Cardiac muscle cell (in vitro differentiated cells and primary cell): ENCODE data around the gene XKR7. TPM values are rescaled to one million over a fixed set of nuclear protein-coding genes. Genes with fewer than 3 reads are reported as not detected.
A peak's percentile ranks its signal among the peaks of the same experiment; 100 is the strongest.
"Not testable (repeated sequence)": the region's sequence is repeated elsewhere in the genome, so short reads cannot be mapped to it uniquely, and the experiment has no call there.

Experiments
- DNase-seq, 2 donors: peaks; one replicate each; pipeline versions ENCODE4 v3.0.0 to v3.0.0-alpha.2; 2010 to 2017; ENCODE audit warnings: low read depth in 1 of 2, low spot score in 1 of 2
- H3K27ac ChIP-seq: fragments of 200-600 bp; sonication (generic); 2 replicates; pipeline ENCODE4 v1.5.1; 2016
- H3K27me3 ChIP-seq: fragments of 200-600 bp; sonication (generic); 2 replicates; pipeline ENCODE4 v1.6.0; 2016; ENCODE audit warnings: control low read depth
- H3K36me3 ChIP-seq: fragments of 200-600 bp; sonication (generic); 2 replicates; pipeline ENCODE4 v1.5.1; 2016; ENCODE audit warnings: control low read depth
- H3K4me1 ChIP-seq: fragments of 200-600 bp; sonication (generic); 2 replicates; pipeline ENCODE4 v1.8.1; 2017; ENCODE audit warnings: low read depth, mild to moderate bottlenecking, mixed run types
- H3K4me3 ChIP-seq: fragments of 200-600 bp; sonication (generic); 2 replicates; pipeline ENCODE4 v1.5.1; 2016; ENCODE audit warnings: mild to moderate bottlenecking
- H3K9me3 ChIP-seq: fragments of 200-600 bp; sonication (generic); 2 replicates; pipeline ENCODE4 v1.5.1; 2017; ENCODE audit warnings: low read depth, mild to moderate bottlenecking, control low read depth
- CTCF ChIP-seq: IDR thresholded peaks from 2 replicates; pipeline ENCODE4 v1.5.1; 2012; ENCODE audit warnings: low read depth, mild to moderate bottlenecking, low read length
- polyA plus RNA-seq: library from polyadenylated mRNA; unstranded; fragments of >200 nt; fragmentation: Nextera tagmentation; extraction: Ambion mirVana; gene quantifications from 2 replicates; pipeline ENCODE4 v1.2.1, GENCODE V29; 2016
- total RNA-seq: library from RNA; depleted of rRNA; stranded (reverse); fragments of >200 nt; gene quantifications from 2 replicates; pipeline ENCODE4 v1.2.3, GENCODE V29; 2016

XKR7 gene
- total RNA-seq: 0.03 and 0.04 TPM in 2 replicates
- 0.02 TPM in 1 of 2 replicates, not detected in the other for polyA plus RNA-seq

- peak in 1 of 2 donors; percentile 23 for DNase-seq
- H3K36me3 ChIP-seq: no peaks in the 10 kb centered on the region
- no peaks in the 10 kb centered on the region for H3K9me3 ChIP-seq
- peaks cover 6% of the 10 kb centered on the region for H3K4me1 ChIP-seq
- no peak within 1 kb of the TSS for H3K27ac ChIP-seq
- H3K27me3 ChIP-seq: peaks cover 57% of the 10 kb centered on the region
- no peak for TF ChIP-seq CTCF
- peak within 1 kb of the TSS; percentile 52 for H3K4me3 ChIP-seq
These were observed at the start of gene XKR7 for GRCh38 chr20:31967830-31968249. TSS of gene XKR7 (plus strand) at chr20:31968151. CDS start at chr20:31968176, 25 bp downstream.

GRCh38 chr20:31918466-31919105 lies 49.4 kb upstream of the XKR7 start:
- Histone ChIP-seq H3K9me3 (no peaks in the 10 kb centered on the region), H3K36me3 (no peaks in the 10 kb centered on the region), H3K27ac (peak overlapping the region; percentile 54), H3K27me3 (no peaks in the 10 kb centered on the region), H3K4me1 (peaks cover 32% of the 10 kb centered on the region), H3K4me3 (no peak overlapping the region)
- no peak for DNase-seq
- TF ChIP-seq CTCF: no peak

- DNase-seq: no peak
- TF ChIP-seq CTCF: no peak
- Histone ChIP-seq H3K4me1 (peaks cover 25% of the 10 kb centered on the region), H3K4me3 (no peak overlapping the region), H3K9me3 (no peaks in the 10 kb centered on the region), H3K27me3 (no peaks in the 10 kb centered on the region), H3K36me3 (no peaks in the 10 kb centered on the region), H3K27ac (no peak overlapping the region)
These were observed 48.4 kb upstream of the XKR7 start for GRCh38 chr20:31919410-31920155.

GRCh38 chr20:31920275-31920855 lies 47.6 kb upstream of the XKR7 start:
- H3K9me3 ChIP-seq: no peaks in the 10 kb centered on the region
- no peak for DNase-seq
- no peak overlapping the region for H3K27ac ChIP-seq
- TF ChIP-seq CTCF: no peak
- H3K4me3 ChIP-seq: no peak overlapping the region
- H3K36me3 ChIP-seq: no peaks in the 10 kb centered on the region
- H3K4me1 ChIP-seq: peaks cover 22% of the 10 kb centered on the region
- H3K27me3 ChIP-seq: no peaks in the 10 kb centered on the region

GRCh38 chr20:31921480-31921879 lies 46.5 kb upstream of the XKR7 start:
- not testable (repeated sequence) for H3K9me3 ChIP-seq, H3K27ac ChIP-seq, H3K27me3 ChIP-seq, H3K4me3 ChIP-seq, H3K36me3 ChIP-seq, DNase-seq
- H3K4me1 ChIP-seq: peaks cover 22% of the 10 kb centered on the region

GRCh38 chr20:31922181-31922580 lies 45.8 kb upstream of the XKR7 start:
- no peak for TF ChIP-seq CTCF

More at GRCh38 chr20:31922181-31922580, 45.8 kb upstream of the XKR7 start:
- H3K36me3 ChIP-seq: no peaks in the 10 kb centered on the region
- DNase-seq: no peak
- no peaks in the 10 kb centered on the region for H3K9me3 ChIP-seq
- H3K4me1 ChIP-seq: peaks cover 21% of the 10 kb centered on the region
- H3K27me3 ChIP-seq: no peaks in the 10 kb centered on the region
- no peak overlapping the region for H3K4me3 ChIP-seq
- no peak overlapping the region for H3K27ac ChIP-seq
